NCI-H2029 treated with DMSO at 0.1 percent for 48 hours (cell line): ENCODE data around the gene DPEP3.
"Not testable (repeated sequence)": the region's sequence is repeated elsewhere in the genome, so short reads cannot be mapped to it uniquely, and the experiment has no call there.

ENCODE experiments used
- DNase-seq: peaks from one replicate; lab custom pipeline; 2025; lab: John Stamatoyannopoulos, UW

DPEP3 gene

DNA sequence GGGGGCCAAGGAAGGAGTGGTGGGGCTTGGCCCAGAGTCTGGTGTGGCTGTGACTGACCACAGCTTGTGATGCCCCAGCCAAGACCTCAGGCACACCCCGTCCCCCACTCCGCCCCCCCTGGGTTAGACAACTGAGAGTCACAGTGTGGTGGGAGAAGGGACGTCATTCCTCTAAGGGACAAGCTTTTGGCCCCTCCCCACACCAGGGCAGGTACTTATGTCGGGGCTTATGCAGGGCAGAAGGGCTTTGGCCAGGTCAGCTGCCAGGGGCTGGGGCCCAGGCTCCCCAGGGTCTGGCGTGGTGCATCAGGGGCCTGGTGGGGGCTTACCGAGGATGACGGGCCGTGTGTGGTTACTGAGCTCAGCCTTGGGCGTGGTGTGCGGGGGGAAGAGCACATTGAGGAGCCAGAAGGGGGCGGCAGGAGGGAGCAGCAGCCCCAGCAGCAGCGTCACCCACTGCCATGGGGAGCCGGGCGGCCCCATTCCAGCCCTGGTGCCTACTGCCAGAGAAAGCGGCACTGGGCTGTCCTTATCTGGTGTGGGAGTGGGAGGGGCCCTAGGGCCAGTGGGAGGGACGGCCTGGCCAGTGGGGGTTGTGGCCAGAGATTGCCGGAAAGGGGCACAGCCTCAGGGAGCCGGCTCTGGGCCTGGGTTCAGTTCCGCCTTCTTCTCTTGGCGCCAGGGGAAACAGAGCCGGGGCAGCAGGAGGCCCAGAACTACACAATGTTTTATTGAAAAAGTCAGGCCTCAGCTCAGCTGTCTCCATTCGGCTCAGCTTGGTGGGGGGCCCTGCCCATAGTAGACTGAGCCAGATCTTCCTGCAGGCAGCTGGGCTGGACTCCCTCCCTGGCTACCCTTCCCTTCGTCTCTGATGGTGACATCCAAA, 36.4 kb downstream of the DPEP3 start, which contains the start of gene LCAT:
TSS of gene LCAT (minus strand) at position 502 of the 886 bp plus-strand sequence. CDS start at position 483, 19 bp downstream.
- no peak for DNase-seq

DNA sequence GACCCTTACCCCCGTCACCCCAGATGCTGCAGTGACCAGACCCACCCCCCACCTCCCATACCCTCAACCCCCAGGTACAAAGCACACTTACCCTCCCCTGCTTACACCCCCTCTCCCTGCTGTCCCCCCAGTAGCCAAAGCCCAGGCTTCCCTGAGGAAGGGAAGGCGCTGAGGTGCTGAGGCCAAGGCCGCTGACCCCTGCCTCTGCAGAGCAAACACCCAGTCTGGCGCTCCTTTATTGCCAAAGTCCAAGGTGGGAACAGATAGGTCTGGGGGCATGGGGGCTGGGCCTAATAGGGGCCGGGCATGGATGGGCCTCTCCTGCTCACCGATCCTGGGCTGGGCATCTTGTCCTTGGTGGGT, 37.1 kb downstream of the DPEP3 start:
- no peak for DNase-seq

DNA sequence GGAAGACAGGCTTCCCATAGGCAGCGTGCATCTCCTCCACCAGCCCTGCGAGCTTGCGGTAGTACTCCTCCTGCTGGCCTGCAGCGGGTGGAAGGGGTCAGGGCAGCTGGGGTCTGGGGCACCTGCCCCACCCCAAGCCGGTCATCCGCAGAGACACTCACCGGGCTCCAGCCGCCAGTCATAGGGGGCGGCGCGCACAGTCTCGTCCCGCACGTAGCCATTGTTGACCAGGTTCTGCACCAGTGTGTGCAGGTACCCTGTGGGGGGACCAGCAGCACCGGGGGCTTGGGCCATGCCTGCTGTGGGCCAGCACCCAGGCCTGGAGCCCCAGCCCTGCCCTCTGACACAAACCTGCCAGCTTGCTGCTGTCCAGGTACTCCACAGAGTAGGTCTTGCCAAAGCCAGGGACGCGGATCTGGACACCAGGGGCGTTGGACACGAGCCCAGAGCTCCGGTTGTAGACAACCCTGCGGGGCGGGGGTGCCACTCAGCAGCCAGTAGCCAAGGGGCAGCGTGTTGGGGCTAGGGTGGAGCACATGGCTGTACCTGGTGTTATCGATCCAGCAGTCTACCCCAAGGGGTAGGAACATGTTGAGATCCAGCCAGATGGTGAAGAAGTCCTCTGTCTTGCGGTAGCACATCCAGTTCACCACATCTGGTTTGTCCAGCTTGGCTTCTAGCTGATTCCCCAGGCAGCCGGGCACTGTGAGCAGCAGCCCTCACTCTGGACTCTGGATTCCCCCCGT, 37.6 kb downstream of the DPEP3 start:
- DNase-seq, result no peak

- no peak for DNase-seq
These were observed 38.1 kb downstream of the DPEP3 start for GRCh38 chr16:67942200-67942509.

- no peak for DNase-seq
These were observed 38.7 kb downstream of the DPEP3 start for GRCh38 chr16:67941469-67942199.

GRCh38 chr16:67940446-67941089, 39.7 kb downstream of the DPEP3 start:
- DNase-seq, result no peak

- DNase-seq, result no peak
These were observed 40.5 kb downstream of the DPEP3 start for GRCh38 chr16:67939507-67940445.

GRCh38 chr16:67937713-67938112, 42.6 kb downstream of the DPEP3 start:
- not testable (repeated sequence) for DNase-seq

- no peak for DNase-seq
These were observed 43.3 kb downstream of the DPEP3 start for GRCh38 chr16:67936880-67937605.

GRCh38 chr16:67936124-67936879, 44.0 kb downstream of the DPEP3 start, which contains the start of gene PSMB10:
Gene PSMB10, minus strand, starts transcription at chr16:67936850. Its CDS starts 101 bp downstream, at chr16:67936749.
- DNase-seq, result no peak

DNA sequence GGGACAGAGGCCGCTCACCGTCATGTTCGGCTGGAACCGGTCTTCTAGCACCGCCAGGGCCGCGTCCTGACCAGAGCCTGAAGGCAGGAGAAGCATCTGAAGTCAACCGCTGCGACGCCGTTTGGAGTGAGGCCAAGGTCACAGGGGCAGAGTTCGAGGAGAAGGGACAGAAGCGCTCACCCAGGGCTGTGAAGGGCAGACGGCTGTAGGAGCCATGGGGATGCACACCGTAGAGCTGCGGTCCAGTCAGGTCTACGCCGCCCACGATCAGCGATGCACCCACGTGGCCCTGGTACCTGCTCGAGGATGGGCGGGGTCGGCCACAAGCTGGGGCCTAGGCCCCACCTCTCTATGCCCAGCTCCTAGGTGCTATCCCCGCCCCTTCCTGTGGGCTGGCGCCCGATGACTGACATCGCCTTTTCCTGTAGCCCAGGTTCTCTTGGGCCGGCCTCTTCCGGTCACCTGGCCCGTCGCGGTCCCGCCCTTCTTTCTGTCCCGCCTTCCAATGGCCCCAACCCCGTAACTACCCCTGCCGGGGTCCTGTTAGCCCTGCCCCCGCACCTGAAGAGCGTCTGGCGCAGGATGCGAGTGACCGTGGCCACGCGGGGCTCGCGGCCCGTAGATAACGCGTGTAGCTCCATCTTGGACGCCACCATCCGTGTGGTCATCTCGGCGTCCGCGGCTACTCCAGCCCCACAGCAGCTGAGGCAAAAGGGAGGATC, 44.7 kb downstream of the DPEP3 start:
- DNase-seq, result peak; percentile 73

DNA sequence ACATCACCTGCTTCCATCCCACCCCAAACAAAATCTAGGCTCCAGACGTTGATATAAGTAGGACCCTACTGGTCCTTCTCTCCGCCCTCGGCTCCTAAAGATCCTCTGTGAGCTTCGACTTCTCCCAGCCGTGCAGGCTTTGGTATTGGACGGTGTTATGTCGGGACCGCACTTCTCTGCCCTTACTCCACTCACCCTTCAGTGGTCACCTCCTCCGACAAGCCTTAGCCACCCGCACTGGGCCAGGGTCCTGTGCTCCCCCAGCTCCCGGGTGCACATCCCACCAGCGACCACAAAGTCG, 45.2 kb downstream of the DPEP3 start:
- no peak for DNase-seq

GRCh38 chr16:67934306-67935100, 45.8 kb downstream of the DPEP3 start:
- DNase-seq, result no peak

- DNase-seq, result no peak
These were observed 46.5 kb downstream of the DPEP3 start for GRCh38 chr16:67933805-67934204.

- DNase-seq, result no peak
These were observed 47.8 kb downstream of the DPEP3 start for GRCh38 chr16:67932462-67932840.

GRCh38 chr16:67931712-67932461, 48.4 kb downstream of the DPEP3 start, which contains the start of gene CTRL:
Gene CTRL, minus strand, starts transcription at chr16:67931862. Its CDS starts 10 bp downstream, at chr16:67931852.
- no peak for DNase-seq

DNA sequence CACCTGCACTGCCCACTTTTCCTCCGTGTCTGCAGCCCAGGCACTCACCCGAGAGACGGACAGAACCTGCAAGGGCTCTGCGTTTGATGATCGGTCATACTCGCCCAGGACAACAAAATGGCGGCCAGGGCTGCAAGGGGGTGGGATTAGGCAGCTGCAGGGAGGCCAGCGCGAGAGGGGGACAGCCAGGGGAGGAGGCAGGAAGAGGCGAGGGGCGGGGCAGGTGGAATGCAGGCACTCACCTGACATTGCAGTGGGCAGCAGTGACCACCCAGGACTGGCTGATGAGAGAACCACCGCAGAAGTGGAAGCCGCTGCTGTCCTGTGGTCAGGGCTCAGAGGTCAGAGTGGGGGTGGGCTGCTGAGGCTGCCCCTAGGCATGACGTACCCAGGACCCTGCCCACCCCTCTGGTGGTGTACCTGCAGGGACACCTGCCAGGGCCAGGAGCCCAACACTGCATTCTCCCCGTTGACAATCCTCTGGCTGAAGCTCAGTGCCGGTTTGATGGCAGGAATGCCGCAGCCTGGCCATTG, 49.6 kb downstream of the DPEP3 start:
- DNase-seq, result no peak
